IMR-90 (cell line): ENCODE data around the gene TIGD1. TPM values are rescaled to one million over a fixed set of nuclear protein-coding genes. Genes with fewer than 3 reads are reported as not detected.

ENCODE experiments used
- ATAC-seq: fragments of 200-7000 bp; cut with Tn5 transposase; 2 replicates; pipeline ENCODE4 v1.9.1; 2020; ENCODE audit warnings: low read depth, mild to moderate bottlenecking, moderate library complexity
- BruUV-seq: library from RNA; stranded (reverse); fragments of 400-500 nt; replicated peaks from 2 replicates; lab custom pipeline; 2021; lab: Mats Ljungman, UMichigan
- CTCF ChIA-PET: fragments of 300-600 bp; formaldehyde crosslinking; extraction: SDS; loops from one replicate; lab custom pipeline; 2021; ENCODE audit warnings: antibody characterized with exemption; lab: Yijun Ruan, JAX
- POLR2A ChIA-PET: fragments of 300-600 bp; sonication (Branson Sonifier 250); formaldehyde crosslinking; loops from one replicate; lab custom pipeline; 2022; ENCODE audit warnings: antibody characterized with exemption; ENCODE audit not compliant: unreplicated experiment; lab: Charles Lee
- DNase-seq: peaks from one replicate; pipeline ENCODE4 v3.0.0; 2013
- H2AFZ ChIP-seq: replicated peaks from 2 replicates; pipeline ENCODE3; 2013; ENCODE audit warnings: low read length, mild to moderate bottlenecking; ENCODE audit not compliant: poor library complexity
- H2AK5ac ChIP-seq: 2 replicates; pipeline ENCODE4 v1.6.1; 2013; ENCODE audit warnings: low read depth, low read length, inconsistent platforms
- H2AK9ac ChIP-seq: replicated peaks from 2 replicates; pipeline ENCODE3; 2013; ENCODE audit warnings: mild to moderate bottlenecking, low read depth, low read length, moderate library complexity; ENCODE audit not compliant: poor library complexity
- H2BK120ac ChIP-seq: 2 replicates; pipeline ENCODE4 v1.6.1; 2013; ENCODE audit warnings: low read depth, low read length, inconsistent platforms
- H2BK15ac ChIP-seq: 3 replicates; pipeline ENCODE4 v1.6.1; 2013; ENCODE audit warnings: low read depth, low read length, inconsistent platforms
- H2BK20ac ChIP-seq: 2 replicates; pipeline ENCODE4 v1.6.1; 2013; ENCODE audit warnings: low read depth, mild to moderate bottlenecking, inconsistent platforms, low read length, moderate library complexity
- H2BK5ac ChIP-seq: 2 replicates; pipeline ENCODE4 v1.6.1; 2013; ENCODE audit warnings: mild to moderate bottlenecking, low read depth, low read length, inconsistent platforms; ENCODE audit not compliant: poor library complexity, severe bottlenecking
- H3K14ac ChIP-seq: replicated peaks from 2 replicates; pipeline ENCODE4 v1.6.1; 2013; ENCODE audit warnings: low read depth, low read length, inconsistent platforms
- H3K18ac ChIP-seq: 2 replicates; pipeline ENCODE4 v1.6.1; 2013; ENCODE audit warnings: low read depth, low read length, control low read depth
- H3K23ac ChIP-seq: 2 replicates; pipeline ENCODE4 v1.6.1; 2013; ENCODE audit warnings: low read depth, low read length, inconsistent platforms
- H3K27ac ChIP-seq: 2 replicates; pipeline ENCODE4 v1.5.1; 2013; ENCODE audit warnings: mild to moderate bottlenecking, control low read depth, low read length; ENCODE audit not compliant: insufficient read depth
- H3K27me3 ChIP-seq: 2 replicates; pipeline ENCODE4 v1.6.1; 2013; ENCODE audit warnings: low read length; ENCODE audit not compliant: control insufficient read depth, insufficient read depth
- H3K36me3 ChIP-seq: 2 replicates; pipeline ENCODE4 v1.6.1; 2013; ENCODE audit warnings: low read length, mixed read lengths; ENCODE audit not compliant: control insufficient read depth, insufficient read depth
- H3K4ac ChIP-seq: 2 replicates; pipeline ENCODE4 v1.6.1; 2013; ENCODE audit warnings: low read depth, low read length, inconsistent platforms
- H3K4me1 ChIP-seq: 2 replicates; pipeline ENCODE4 v1.6.1; 2013; ENCODE audit warnings: low read length, mixed read lengths; ENCODE audit not compliant: control insufficient read depth, insufficient read depth
- H3K4me2 ChIP-seq: 2 replicates; pipeline ENCODE4 v1.6.1; 2013; ENCODE audit warnings: low read depth, mild to moderate bottlenecking, control low read depth, low read length, moderate library complexity
- H3K4me3 ChIP-seq: 2 replicates; pipeline ENCODE4 v1.5.1; 2013; ENCODE audit warnings: low read depth, mild to moderate bottlenecking, control low read depth, low read length, moderate library complexity; ENCODE audit not compliant: insufficient read depth
- H3K56ac ChIP-seq: 2 replicates; pipeline ENCODE4 v1.6.1; 2013; ENCODE audit warnings: low read length, inconsistent platforms; ENCODE audit not compliant: insufficient read depth; ENCODE audit errors: extremely low read depth
- H3K79me1 ChIP-seq, 2 experiments: 2 replicates each; pipeline ENCODE4 v1.6.1; 2013; ENCODE audit warnings: low read length in 2 of 2, inconsistent platforms in 1 of 2, low read depth in 1 of 2
- H3K9ac ChIP-seq: 2 replicates; pipeline ENCODE4 v1.6.1; 2013; ENCODE audit warnings: low read depth, low read length, control low read depth
- H3K9me1 ChIP-seq: 2 replicates; pipeline ENCODE4 v1.6.1; 2013; ENCODE audit warnings: low read length, inconsistent platforms; ENCODE audit not compliant: insufficient read depth
- H3K9me3 ChIP-seq: 2 replicates; pipeline ENCODE4 v1.6.1; 2013; ENCODE audit warnings: low read length; ENCODE audit not compliant: control insufficient read depth, insufficient read depth
- H4K20me1 ChIP-seq: 2 replicates; pipeline ENCODE4 v1.6.1; 2013; ENCODE audit warnings: low read length, inconsistent platforms; ENCODE audit not compliant: insufficient read depth
- H4K5ac ChIP-seq: 2 replicates; pipeline ENCODE4 v1.6.1; 2013; ENCODE audit warnings: mild to moderate bottlenecking, low read depth, low read length, control low read depth
- H4K8ac ChIP-seq, 2 experiments: 2 replicates each; pipeline ENCODE4 v1.6.1; 2013; ENCODE audit warnings: low read depth in 2 of 2, low read length in 2 of 2, control low read depth in 1 of 2, inconsistent platforms in 1 of 2
- H4K91ac ChIP-seq: 2 replicates; pipeline ENCODE4 v1.6.1; 2013; ENCODE audit warnings: low read depth, low read length, inconsistent platforms; ENCODE audit not compliant: insufficient read depth
- CHD1 ChIP-seq: IDR thresholded peaks from 2 replicates; pipeline ENCODE4 v1.6.1; 2012; ENCODE audit warnings: low read depth, low read length, improper control_type of control experiment
- FOS ChIP-seq: fragments of 150-350 bp; IDR thresholded peaks from 2 replicates; pipeline ENCODE4 v1.6.1; 2016; ENCODE audit warnings: low read depth, low read length
- MAFK ChIP-seq: IDR thresholded peaks from 2 replicates; pipeline ENCODE4 v1.6.1; 2012; ENCODE audit warnings: low read depth, low read length, improper control_type of control experiment
- RFX5 ChIP-seq: IDR thresholded peaks from 2 replicates; pipeline ENCODE4 v1.8.0; 2012; ENCODE audit warnings: low read depth, mild to moderate bottlenecking, low read length, moderate library complexity
- WGBS, 2 experiments: methylation state at CpG; one replicate each; pipeline versions ENCODE4 v1.1.5 to v1.1.7; 2013; ENCODE audit warnings: missing lambda C conversion rate in 2 of 2; ENCODE audit not compliant: insufficient read length in 1 of 2; ENCODE audit errors: extremely low coverage in 2 of 2; 5-methylcytosine and 5-hydroxymethylcytosine counted together
- dilution Hi-C: fragments of 300-500 bp; cut with HindIII; formaldehyde crosslinking; loops from one replicate; pipeline ENCODE4 v1.14.3; 2018; ENCODE audit warnings: low sequenced_read_pairs; ENCODE audit not compliant: unreplicated experiment
- in situ Hi-C: fragments of 300-500 bp; cut with MboI; formaldehyde crosslinking; loops from 3 replicates; pipeline ENCODE4 v1.14.3; 2019; ENCODE audit warnings: low sequenced_read_pairs, inconsistent platforms, mixed read lengths
- intact Hi-C: fragments of 100-400 bp; cut with micrococcal nuclease; formaldehyde crosslinking; loops from 2 replicates; pipeline ENCODE4 v1.10.0; 2022
- polyA plus RNA-seq, 3 experiments: library from polyadenylated mRNA; depleted of rRNA; stranded (reverse); fragments of >200 nt; gene quantifications; 2 replicates each; pipeline ENCODE4 v1.2.3, GENCODE V29; 2012; ENCODE audit warnings: low replicate concordance in 1 of 3
- total RNA-seq: library from RNA; depleted of rRNA; stranded (reverse); fragments of >200 nt; gene quantifications from 2 replicates; pipeline ENCODE4 v1.2.3, GENCODE V29; 2012
- TF ChIP-seq, protein P1 (sequence below): fragments of 150-350 bp; IDR thresholded peaks from 2 replicates; pipeline ENCODE4 v1.6.1; 2017; ENCODE audit warnings: mild to moderate bottlenecking, antibody characterized with exemption, low read length, low read depth
- TF ChIP-seq, protein P2 (sequence below): fragments of 150-350 bp; IDR thresholded peaks from 2 replicates; pipeline ENCODE4 v1.6.1; 2016; ENCODE audit warnings: low read depth, mild to moderate bottlenecking, low read length, moderate library complexity, borderline replicate concordance

The TIGD1 gene
- total and polyA plus RNA-seq, 2 of the 4 experiments (the other 2 are of a cell fraction), result 2.7 to 2.9 TPM

DNA sequence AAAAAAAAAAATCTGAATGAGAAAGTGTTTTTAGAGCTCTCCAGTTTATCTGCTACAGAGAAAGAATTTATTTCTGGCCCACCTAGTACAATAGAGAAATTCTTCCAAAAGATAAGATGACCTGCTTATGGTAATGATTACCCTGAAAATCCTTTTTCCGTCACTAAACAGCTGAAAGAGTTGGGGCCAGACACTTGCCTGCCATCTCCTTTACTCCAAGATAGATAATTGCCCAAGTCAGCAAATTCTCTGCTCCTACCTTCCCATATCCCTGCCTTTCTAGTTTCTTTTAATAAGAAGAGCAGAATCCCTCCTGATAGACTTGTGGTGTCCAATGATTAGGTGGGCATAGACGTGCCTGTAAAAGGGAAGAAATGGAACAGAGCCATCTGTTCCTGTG, 28.3 kb upstream of the TIGD1 start:
- Histone ChIP-seq H3K4ac (no peak overlapping the region), H3K9me1 (peaks cover 6% of the 10 kb centered on the region; the same call in 1 of the 2 replicates), H3K27me3 (no peaks in the 10 kb centered on the region), H3K56ac (no peak overlapping the region), H2BK5ac (no peak overlapping the region), H3K27ac (no peak overlapping the region), H3K4me2 (no peak overlapping the region), H3K23ac (no peak overlapping the region), H2AK5ac (no peak overlapping the region), H3K4me1 (peaks cover 6% of the 10 kb centered on the region; the same call in 1 of the 2 replicates), H2AK9ac (no peak overlapping the region), H3K9ac (no peak overlapping the region), H3K36me3 (peaks cover 6% of the 10 kb centered on the region; the same call in 1 of the 2 replicates), H2BK15ac (no peak overlapping the region), H2AFZ (no peak overlapping the region), H3K79me1 (peaks cover 0 to 8% of the 10 kb centered on the region in 2 experiments; a peak in 1 of 4 replicates), H3K9me3 (no peaks in the 10 kb centered on the region), H3K18ac (no peak overlapping the region), H2BK120ac (no peak overlapping the region), H3K14ac (no peak overlapping the region), H2BK20ac (no peak overlapping the region), H4K8ac (no peak overlapping the region), H4K20me1 (no peaks in the 10 kb centered on the region), H4K91ac (no peak overlapping the region), H3K4me3 (no peak overlapping the region), H4K5ac (no peak overlapping the region)
- no peak for ATAC-seq
- DNase-seq, result no peak
- ChIA-PET CTCF (no interaction called here), POLR2A (no interaction called here)
- dilution Hi-C loops (no loop called here), in situ Hi-C loops (no loop called here), intact Hi-C loops (no loop called here)
- BruUV-seq, result no TSS peak
- TF ChIP-seq, protein P1, sequence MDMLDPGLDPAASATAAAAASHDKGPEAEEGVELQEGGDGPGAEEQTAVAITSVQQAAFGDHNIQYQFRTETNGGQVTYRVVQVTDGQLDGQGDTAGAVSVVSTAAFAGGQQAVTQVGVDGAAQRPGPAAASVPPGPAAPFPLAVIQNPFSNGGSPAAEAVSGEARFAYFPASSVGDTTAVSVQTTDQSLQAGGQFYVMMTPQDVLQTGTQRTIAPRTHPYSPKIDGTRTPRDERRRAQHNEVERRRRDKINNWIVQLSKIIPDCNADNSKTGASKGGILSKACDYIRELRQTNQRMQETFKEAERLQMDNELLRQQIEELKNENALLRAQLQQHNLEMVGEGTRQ, result no peak
- TF ChIP-seq, protein P2, sequence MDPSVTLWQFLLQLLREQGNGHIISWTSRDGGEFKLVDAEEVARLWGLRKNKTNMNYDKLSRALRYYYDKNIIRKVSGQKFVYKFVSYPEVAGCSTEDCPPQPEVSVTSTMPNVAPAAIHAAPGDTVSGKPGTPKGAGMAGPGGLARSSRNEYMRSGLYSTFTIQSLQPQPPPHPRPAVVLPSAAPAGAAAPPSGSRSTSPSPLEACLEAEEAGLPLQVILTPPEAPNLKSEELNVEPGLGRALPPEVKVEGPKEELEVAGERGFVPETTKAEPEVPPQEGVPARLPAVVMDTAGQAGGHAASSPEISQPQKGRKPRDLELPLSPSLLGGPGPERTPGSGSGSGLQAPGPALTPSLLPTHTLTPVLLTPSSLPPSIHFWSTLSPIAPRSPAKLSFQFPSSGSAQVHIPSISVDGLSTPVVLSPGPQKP, result no peak
- TF ChIP-seq RFX5, result no peak
- TF ChIP-seq MAFK, result peak; percentile 82
- TF ChIP-seq CHD1, result no peak
- no peak for TF ChIP-seq FOS
- 80% methylated on average over 1 of the region's 2 CpGs; no CpG with 5 or more reads in 1 of the 2 experiments for WGBS, 2 experiments
